NCI-H2227 treated with DMSO at 0.1 percent for 48 hours (cell line): ENCODE measurements around the gene UBIAD1.
"Not testable (repeated sequence)": the region's sequence is repeated elsewhere in the genome, so short reads cannot be mapped to it uniquely, and the experiment has no call there.

ENCODE experiments used
- DNase-seq: peaks from one replicate; lab custom pipeline; 2025; lab: John Stamatoyannopoulos, UW

Gene UBIAD1

DNA sequence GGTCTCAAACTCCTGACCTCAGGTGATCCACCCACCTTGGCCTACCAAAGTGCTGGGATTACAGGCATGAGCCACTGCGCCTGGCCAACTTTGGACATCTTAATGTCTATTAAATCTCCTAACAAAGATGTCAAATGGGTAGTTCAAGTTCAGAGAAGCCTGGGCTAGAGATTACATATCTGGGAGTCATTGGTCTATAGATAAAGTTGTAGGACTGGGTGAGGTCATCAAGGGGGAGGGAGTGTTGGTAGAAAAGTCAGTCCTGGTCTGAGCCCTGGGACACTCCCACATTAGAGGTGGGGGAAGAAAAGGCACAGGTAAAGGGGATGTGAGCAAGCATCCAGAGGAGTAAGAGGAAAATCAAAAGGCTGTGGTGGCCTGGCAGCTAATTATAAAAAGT, 6.6 kb downstream of the UBIAD1 start:
- DNase-seq: no peak

DNA sequence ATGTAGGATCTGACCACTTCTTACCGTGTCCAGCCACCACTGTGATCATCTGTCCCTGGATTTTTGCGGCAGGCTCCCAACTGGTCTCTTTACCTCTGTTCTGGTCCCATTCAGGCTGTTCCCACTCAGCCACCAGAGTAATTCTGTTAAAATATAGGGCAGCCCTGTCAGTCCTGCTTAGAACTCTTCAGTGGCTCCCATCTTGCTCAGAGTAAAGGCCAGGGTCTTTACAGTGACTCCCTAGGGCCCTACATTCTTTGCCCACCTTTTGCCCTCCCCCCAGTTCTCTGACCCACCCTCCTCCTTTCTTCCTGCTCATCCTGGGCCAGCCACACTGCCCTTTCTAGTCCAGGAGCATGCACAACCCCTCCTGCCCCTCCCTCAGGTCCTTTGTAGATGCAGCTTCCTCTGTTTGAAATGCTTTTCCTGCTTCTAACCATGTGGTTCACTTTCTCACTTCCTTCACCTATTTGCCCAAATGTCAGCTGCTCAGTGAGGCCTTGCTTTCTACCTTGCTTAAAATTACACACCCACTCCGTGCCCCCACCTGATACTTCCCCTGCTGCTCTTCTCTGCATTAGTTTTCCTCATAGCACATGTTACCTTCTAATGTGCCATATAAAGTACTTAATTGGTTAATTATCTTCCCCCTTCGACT, 7.8 kb downstream of the UBIAD1 start:
- no peak for DNase-seq

DNA sequence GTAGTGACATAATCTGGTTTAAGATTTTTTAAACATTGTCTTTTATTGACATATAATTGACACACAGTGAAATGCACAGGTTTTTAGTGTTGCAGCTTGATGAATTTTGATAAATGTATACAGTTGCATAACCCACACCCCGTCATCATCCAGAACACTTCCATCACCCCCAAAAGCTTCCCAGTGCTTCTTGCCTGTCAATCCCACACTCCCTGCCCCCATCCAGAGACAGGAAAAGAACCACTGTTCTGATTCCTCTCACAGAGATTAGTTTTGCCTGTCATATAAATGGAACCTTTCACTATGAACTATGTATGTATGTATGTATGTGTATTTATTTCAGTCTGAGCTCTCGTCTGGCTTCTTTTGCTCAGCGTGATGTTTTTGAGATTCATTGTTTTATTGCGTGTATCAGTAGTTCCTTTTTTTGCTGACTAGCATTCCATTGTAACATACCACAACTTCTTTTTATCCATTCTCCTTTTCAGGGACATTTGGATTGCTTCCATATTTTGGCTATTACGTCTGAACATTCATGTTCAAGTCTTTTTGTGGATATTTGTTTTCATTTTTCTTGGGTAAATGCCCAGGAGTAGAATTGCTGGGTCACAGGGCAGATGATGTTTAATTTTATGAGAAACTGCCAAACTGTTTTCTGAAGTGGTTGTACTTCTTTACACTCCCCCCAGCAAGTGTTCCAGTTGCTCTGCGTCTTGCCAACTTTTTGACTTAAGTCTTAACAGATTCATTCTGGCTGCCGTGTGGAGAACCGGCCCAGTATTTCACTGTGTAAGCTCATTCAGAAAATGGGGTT, 8.7 kb downstream of the UBIAD1 start:
- no peak for DNase-seq

DNA sequence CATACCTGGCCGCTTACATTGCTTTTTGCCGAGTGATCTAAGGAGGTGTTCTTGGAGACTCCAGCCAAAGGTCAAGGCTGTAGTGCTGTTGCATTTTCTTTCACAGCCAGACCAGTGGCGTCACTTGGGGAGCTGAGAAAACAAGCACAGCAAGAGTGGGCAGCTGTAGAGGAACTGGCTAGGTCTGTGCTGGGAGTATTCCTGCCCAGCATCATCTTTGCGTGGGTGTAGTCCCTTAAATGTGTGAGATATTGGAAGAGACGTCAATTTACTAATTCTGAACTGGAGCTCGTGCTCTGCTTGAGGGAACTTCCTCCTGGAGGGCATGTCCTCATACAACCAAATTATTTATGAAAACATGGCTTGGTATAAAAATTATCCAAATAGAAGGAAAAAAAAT, 10.2 kb downstream of the UBIAD1 start:
- no peak for DNase-seq

DNA sequence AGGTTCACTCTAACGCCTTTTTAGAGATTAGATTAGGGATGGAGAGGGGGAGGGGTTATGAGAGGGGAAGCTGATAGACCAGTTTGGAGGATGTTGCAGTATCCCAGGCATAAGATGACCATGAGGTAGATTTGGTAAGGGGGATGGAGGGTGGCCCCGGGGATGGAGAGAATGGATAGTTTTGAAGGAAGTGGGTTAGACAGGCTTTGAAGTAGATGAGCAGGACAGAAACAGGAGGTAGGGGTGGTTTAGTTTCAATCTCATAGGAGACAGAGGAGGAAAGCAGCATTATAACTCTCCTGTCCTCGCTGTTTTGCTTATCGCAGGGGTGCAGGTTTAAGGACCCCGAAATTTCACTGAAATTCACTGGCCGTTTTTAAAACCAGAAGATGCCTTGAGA, 11.8 kb downstream of the UBIAD1 start:
- DNase-seq: no peak

DNA sequence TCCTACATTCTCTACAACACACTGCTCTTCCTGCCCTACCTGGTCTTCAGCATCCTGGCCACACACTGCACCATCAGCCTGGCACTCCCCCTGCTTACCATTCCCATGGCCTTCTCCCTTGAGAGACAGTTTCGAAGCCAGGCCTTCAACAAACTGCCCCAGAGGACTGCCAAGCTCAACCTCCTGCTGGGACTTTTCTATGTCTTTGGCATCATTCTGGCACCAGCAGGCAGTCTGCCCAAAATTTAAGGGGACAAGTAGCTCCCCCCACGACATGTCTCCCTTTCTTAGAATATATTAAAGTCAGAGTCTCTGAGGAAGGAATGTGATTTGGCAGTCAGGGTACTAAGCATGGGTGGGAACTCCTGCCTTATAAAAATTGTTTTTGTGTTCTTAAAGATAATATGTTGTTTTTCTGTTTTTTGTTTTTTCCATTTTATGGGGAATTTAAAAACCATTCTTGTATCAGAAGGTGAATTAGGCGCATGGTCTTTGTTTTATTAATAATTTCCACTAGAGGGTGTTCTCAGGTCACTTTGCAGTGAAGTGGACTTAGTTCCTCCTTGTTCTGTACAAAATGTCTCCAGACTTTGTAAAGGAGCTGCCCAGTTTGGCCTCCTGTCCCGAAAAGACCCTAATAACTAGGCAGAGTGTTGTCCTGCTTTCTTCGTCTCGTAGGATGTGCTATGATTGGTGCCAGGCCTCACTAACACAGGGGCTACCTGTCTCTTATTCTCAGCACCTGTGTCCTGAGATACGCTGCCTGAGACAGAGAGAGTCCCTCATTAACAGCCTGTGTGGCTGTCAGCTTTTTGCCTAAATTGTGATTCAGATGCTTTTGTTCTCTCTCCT, 13.1 kb downstream of the UBIAD1 start:
- DNase-seq: peak; percentile 33

DNA sequence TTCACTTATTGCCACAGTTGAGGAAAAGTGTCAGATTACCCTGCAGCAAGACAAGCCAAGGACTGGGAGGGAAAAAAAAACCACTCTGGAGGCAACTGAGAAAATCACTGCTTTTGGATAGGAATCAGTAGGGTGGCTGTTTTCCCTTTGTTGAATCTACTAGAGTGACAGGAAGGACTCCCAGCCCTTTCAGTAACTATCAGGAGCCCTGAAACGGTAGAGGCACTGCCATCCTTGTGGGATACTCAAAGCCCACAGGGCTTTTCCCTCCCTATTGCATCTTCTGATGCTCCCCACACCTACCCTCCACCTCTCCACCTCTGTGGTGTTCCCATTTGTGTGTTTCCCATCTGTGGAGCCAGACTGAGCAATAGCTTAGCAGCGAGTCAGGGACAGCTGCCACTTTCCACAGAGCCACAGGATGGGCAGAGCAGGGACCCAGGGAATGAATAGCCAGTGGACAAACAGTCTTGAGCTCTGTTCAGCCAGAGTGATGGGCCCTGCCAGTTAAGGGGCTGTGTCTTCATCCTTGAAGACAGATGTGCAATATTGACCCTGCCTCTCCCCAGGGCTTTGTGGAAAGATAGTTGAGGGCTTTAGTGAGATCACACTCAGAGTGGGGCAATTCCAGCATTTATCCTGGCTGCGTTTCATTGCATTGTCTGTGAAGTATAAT, 13.9 kb downstream of the UBIAD1 start:
- DNase-seq: peak; percentile 28

DNA sequence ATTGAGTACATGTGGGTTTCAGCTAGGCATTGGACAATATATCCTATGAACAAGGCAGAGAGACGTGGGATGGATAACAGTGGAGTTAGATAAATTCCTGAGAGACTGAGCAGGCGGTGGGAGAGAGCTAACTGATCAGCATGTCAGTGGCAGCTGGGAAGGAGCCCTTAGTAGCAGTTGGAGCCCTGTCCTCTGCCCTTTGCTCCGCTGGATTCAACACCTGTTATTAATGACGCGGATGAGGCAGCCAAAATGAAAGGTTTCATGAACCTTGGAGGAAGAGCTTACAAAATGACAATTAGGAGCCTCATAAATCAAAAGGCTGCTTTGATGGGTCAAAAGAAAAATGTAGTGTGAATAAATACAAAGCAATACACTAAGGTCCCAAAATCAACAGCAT, 16.1 kb downstream of the UBIAD1 start:
- DNase-seq: peak; percentile 95

DNA sequence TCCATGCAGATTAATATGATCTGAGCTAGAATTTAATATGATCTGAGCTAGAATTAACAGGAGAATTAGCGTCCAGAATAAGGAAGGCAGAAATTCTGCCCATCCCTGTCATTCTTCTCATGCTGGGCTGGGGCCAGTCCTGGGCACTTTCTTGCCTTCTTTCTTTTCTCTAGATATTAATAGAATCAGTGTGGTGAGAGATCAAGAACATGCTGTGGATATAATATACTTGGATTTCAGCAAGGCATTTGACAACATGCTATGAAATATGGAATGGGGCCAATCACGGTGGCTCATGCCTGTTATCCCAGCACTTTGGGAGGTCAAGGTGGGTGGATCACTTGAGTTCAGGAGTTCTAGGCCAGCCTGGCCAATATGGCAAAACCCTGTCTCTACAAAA, 18.1 kb downstream of the UBIAD1 start:
- no peak for DNase-seq

DNA sequence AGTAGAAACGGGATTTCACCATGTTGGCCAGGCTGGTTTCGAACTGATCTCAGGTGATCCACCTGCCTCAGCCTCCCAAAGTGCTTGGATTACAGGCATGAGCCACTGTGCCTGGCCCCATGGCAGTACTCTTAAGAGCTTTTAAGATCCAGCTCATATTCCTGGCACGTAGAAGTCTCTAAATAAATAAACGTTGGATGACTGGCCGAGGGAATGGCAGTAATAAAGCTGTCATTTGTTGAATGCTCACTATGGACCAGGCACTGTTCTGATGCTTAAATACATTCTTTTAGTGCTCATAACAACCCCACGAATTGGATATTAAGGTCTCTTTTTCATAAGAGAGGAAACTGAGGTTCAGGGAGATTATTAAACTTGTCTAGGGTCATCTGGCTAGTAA, 20.9 kb downstream of the UBIAD1 start:
- no peak for DNase-seq

DNA sequence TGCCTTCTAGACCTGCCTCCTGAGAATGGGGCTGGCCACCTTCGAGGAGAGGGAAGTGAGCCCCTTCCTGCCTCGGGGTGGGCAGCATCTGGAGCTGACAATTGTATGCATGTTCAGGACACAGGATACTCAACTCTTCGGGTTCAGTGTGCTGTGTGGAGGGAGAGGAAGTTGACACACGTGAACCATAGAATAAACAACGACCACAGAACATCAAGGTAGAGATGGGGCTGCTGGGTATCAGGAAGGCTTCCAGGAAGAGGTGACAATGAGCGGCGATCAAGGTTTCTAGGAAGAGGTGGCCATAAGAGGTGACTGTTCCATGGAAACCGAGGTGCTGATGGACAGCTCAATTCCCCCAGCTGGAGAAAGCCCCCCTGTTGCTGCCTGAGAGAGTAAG, 22.0 kb downstream of the UBIAD1 start:
- no peak for DNase-seq

DNA sequence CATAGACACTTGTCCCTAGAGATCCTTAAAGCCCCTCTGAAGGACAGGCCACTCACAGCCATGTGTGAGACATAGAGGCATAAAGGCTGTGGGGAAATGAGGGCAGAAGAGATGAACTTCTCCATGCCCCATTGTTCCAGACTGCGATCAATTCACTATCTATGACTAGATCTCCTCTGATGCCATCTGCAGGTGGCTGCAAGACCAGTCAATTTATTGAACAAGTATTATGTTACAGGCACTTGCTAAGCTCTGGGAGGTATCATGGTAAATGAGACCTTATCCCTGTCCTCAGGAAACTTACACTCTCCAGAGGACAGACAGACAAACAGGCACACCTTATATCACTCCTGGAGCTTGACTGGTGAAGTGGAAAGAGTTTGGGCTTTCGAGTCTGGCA, 22.9 kb downstream of the UBIAD1 start:
- DNase-seq: no peak

DNA sequence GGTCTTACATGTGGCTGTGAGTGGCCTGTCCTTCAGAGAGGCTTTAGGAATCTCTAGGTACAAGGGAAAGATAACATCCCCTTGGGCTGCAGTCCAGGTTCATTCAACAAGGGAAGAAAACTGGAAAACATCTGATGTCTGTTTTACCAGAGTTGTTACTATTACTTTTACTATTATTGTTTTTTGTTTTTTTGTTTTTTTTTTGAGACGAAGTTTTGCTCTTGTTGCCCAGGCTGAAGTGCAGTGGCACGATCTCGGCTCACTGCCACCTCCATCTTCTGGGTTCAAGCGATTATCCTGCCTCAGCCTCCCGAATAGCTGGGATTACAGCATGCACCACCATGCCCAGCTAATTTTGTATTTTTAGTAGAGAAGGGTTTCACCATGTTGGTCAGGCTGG, 24.8 kb downstream of the UBIAD1 start:
- DNase-seq: not testable (repeated sequence)

DNA sequence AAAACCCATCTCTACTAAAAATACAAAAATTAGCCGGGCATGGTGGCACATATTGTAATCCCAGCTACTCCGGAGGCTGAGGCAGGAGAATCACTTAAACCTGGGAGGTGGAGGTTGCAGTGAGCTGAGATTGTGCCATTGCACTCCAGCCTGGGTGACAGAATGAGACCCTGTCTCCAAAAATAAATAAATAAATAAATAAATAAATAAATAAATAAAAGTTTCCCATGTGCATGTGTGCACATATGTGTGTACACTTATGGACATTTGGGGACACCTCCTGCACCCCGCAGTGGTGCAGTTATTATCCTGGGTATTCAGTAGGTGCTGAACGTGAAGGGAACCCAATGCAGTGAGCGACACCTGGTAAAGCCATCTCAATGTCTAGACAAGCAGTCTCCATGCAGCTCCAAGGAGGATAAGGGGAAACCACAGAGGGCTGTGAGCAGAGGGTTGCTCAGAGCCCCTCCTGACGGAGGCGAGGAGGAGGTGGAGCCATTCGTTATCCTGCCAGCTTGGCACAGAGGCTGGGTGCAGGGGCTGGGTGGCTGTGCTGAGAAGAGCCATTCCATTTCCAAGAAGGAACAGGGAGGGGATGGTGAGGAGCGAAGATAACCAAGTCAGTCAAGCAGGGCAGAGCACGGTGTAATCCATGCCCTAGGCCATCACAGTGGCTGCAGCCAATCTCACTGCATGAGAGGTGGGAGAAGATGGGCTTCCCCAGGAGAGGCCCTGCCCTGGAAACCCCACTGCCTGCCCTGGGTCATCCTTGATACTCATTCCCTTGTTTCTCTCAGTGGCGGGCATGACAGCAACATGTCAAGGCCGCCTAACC, 25.6 kb downstream of the UBIAD1 start:
- DNase-seq: no peak

DNA sequence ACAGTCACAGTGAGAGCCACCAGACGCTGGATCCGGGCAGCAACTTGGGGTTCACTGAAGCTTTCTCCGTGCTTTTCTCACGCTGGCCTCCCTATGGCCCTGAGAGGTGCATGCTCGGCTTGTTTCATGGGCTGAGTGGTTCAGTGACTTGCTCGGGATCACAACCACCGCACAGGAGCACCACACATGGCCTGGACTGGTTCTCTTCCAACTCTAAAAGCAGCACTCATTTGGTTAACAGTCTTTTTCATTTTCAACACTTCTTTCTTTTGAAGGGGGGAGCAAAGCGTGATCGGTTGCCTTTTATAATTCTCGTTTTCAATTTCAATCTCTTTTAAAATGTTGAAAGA, 26.2 kb downstream of the UBIAD1 start:
- DNase-seq: no peak

DNA sequence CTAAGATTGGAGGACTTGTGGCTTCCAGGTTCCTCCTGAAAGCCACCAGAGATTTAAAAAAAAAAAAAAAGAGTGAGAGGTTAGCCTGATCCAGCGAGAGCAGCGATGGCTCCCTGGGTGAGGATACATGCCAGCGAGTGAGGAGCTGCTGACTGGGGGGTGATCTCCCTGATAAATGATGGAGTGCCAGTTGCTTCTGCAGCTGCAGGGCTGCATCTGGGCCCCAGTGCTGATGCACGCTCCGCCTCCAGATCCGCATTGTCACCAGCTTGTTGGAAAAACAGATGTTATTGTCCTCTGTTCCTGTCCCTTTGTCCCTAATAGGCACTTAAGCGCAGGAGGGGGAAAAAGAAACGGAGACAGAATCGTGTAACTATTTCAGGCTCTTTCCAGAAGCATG, 28.6 kb downstream of the UBIAD1 start:
- no peak for DNase-seq

DNA sequence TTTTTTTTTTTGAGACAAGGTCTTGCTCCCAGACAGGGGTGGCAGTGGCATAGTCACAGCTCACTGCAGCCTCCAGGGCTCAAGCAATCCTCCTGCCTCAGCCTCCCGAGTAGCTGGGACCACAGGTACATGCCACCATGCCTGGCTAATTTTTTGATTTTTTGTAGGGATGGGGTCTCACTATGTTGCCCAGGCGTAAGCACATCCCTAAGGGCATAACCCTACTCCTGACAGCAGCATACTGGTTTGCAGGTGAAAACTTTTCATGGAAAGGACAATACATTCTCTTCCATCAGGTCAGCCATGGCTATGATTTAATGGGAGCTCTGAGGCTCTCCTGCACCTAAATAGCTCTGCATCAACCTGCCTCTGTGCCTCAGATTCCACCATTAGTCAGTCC, 29.4 kb downstream of the UBIAD1 start:
- DNase-seq: no peak

DNA sequence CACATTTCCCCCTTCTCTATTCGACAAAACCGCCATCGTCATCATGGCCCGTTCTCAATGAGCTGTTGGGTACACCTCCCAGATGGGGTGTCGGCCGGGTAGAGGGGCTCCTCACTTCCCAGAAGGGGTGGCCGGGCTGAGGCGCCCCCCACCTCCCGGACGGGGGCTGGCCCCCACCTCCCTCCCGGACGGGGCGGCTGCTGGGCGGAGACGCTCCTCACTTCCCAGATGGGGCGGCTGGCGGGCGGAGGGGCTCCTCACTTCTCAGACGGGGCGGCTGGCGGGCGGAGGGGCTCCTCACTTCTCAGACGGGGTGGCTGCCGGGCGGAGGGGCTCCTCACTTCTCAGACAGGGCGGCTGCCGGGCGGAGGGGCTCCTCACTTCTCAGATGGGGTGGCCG, 32.5 kb downstream of the UBIAD1 start:
- DNase-seq: not testable (repeated sequence)

DNA sequence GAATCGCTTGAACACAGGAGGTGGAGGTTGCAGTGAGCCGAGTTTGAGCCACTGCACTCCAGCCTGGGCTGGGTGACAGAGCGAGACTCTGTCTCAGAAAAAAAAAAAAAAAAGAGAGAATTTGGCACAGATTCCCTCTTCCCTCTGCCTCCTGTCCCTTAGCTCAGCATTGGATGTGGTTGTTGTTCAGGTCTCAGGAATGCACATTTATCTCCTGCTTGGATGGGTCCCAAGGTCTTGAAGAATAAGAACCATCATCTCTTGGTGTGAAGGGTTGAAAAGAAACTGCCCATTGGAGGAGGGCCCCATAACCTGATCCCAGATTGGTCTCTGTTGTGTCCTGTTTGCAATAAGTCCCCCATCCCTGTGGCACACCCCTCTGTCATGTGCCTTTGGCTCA, 34.9 kb downstream of the UBIAD1 start:
- no peak for DNase-seq

DNA sequence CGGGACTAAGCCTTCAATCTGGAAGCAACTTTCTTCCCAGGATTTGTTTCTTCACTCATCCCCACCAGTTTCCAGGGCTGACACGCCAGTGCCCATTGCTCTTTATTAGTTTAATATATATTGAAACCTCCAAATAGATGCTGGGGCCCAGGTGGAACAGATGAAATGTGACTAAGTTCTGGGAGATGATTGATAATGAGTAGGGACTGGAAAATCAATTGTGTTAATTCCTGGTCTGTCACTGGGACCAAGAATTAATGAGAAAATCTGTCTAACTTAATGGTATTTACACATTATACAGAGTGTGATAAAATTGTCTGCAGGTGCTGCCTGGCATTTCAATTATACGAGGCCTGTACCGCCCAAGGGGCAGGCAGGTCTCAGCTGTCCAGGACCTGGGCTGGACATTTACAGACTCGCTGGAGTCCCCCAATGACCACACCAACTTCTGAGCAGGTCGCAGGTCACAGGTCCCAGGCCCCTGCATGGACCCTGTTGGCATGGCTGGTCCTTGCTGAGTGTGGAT, 35.8 kb downstream of the UBIAD1 start:
- DNase-seq: no peak

DNA sequence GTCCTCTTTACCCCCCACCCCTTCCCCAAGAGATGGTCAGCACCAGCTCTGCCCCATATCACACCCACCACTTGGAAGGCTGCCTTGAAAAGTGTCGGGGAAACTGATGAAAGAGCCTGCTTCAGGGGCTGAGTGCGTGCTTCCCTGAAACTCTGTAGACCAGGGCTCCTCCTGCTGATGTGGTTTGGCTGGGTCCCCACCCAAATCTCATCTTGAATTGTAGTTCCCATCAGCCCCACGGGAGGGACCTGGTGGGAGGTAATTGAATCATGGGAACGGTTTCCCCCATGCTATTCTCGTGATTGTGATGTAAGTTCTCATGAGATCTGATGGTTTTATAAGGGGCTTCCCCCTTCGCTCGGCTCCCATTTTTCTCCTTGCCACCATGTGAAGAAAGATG, 36.4 kb downstream of the UBIAD1 start:
- no peak for DNase-seq
